ENCODE results near the gene OSCP1.
"Not testable (repeated sequence)": the region's sequence is repeated elsewhere in the genome, so short reads cannot be mapped to it uniquely, and the experiment has no call there.

Gene OSCP1, protein sequence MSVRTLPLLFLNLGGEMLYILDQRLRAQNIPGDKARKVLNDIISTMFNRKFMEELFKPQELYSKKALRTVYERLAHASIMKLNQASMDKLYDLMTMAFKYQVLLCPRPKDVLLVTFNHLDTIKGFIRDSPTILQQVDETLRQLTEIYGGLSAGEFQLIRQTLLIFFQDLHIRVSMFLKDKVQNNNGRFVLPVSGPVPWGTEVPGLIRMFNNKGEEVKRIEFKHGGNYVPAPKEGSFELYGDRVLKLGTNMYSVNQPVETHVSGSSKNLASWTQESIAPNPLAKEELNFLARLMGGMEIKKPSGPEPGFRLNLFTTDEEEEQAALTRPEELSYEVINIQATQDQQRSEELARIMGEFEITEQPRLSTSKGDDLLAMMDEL

DNA sequence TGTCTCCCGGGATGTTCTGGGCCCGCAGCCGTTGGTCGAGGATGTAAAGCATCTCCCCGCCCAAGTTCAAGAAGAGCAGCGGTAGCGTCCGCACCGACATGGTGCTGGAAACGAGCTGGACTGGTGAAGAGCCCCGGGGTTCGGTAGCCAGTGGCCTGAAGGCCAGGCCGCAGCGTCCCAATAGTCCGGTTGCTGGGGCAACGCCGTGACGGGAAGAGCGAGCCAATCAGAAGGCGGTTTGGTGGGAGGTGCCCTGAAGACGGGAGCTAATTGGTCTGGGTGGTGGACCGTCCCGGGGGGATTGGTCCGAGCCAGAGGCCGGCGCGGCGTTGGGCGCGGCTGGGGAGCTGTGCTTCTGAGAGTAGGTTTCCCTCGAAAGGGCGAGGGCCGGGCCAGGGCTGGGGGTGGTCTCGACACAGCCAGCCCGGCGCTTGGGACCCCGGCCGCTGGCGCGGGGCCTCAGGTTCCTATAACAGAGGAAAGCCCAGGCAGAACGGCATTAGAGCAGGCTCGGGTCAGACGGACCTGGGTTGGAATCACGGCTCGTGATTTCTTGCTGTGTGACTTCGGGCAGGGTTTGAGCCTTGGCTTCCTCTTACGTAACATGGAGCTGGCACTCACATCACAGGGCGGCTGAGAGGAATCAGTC, at the start of gene OSCP1:
Gene OSCP1, minus strand, starts transcription at position 182 of the 649 bp plus-strand sequence. Its CDS starts 82 bp downstream, at position 100.
- peak; percentile 89 for DNase-seq (ENCODE audit: extremely low read depth, low read depth)
- H3K4me3 ChIP-seq (replicated peaks; ENCODE audit: low read depth, low read length) = peak within 1 kb of the TSS; percentile 49
- TF ChIP-seq CTCF (IDR thresholded peaks at IDR 0.05; ENCODE audit: low read depth, low read length, missing control alignments) = no peak

DNA sequence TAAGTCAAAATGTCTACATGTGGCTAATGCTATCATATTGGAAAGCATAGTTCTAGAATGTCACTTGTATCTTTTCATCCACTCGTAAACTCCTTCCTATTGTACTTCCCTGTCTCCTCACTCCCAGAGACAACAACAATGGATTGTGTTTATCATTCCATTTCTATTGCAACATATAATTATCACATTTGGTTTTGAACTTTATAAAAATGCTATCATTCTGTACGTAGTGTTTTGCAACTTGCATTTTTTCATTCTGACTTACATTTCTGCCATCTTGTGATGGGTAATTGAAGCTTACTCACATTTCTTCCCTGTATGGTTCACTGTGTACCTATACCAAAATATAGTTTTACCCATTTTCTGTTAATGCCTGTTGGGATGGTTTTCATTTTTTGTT, 47.0 kb upstream of the OSCP1 start:
- no peak for TF ChIP-seq CTCF (IDR thresholded peaks at IDR 0.05; ENCODE audit: low read depth, low read length, missing control alignments)
- no peak for DNase-seq (ENCODE audit: extremely low read depth, low read depth)
- no peak overlapping the region for H3K4me3 ChIP-seq (replicated peaks; ENCODE audit: low read depth, low read length)

- TF ChIP-seq CTCF (IDR thresholded peaks at IDR 0.05; ENCODE audit: low read depth, low read length, missing control alignments) = no peak
- no peak for DNase-seq (ENCODE audit: extremely low read depth, low read depth)
Measured at GRCh38 chr1:36494971-36495370, 44.7 kb upstream of the OSCP1 start.

DNA sequence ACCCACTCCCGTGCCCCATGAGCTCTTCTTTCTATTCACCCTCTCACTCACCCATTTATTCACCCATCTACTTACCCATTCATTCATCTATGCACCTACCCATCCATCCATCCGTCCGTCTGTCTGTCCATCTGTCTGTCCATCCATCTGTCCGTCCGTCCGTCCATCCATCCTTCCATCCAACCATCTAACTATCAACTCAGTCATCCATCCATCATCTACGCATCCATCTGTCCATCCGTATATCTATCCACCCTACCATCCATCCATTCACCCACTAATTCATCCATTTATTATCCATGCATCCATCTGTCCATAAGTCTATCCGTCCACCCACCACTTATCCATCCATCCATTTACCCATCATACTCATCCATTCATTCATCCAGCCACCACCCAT, 43.3 kb upstream of the OSCP1 start:
- TF ChIP-seq CTCF (IDR thresholded peaks at IDR 0.05; ENCODE audit: low read depth, low read length, missing control alignments) = no peak
- no peak for DNase-seq (ENCODE audit: extremely low read depth, low read depth)
- no peak overlapping the region for H3K4me3 ChIP-seq (replicated peaks; ENCODE audit: low read depth, low read length)

More at GRCh38 chr1:36494971-36495370, 44.7 kb upstream of the OSCP1 start:
- H3K4me3 ChIP-seq (replicated peaks; ENCODE audit: low read depth, low read length) = no peak overlapping the region

DNA sequence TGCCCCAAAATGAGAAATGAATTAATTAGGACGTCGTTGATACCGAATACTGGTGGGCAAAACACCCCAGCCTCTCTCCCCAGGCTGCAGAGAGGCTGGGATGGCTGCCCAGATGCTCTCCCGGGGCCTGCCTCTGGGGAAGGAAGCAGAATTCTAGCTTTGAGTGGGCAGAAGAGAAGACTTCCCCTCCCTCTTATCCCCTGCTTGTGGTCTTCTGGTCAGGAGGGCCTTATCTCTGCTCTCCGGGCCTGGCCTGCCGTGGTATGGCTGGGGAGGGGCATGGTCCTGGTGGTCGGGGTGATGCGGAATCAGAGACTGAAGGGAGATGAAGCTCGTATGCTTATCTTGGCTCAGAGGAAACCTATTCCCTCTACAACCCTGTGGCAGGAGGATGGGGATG, 42.2 kb upstream of the OSCP1 start:
- no peak overlapping the region for H3K4me3 ChIP-seq (replicated peaks; ENCODE audit: low read depth, low read length)
- no peak for TF ChIP-seq CTCF (IDR thresholded peaks at IDR 0.05; ENCODE audit: low read depth, low read length, missing control alignments)
- DNase-seq (ENCODE audit: extremely low read depth, low read depth) = no peak

DNA sequence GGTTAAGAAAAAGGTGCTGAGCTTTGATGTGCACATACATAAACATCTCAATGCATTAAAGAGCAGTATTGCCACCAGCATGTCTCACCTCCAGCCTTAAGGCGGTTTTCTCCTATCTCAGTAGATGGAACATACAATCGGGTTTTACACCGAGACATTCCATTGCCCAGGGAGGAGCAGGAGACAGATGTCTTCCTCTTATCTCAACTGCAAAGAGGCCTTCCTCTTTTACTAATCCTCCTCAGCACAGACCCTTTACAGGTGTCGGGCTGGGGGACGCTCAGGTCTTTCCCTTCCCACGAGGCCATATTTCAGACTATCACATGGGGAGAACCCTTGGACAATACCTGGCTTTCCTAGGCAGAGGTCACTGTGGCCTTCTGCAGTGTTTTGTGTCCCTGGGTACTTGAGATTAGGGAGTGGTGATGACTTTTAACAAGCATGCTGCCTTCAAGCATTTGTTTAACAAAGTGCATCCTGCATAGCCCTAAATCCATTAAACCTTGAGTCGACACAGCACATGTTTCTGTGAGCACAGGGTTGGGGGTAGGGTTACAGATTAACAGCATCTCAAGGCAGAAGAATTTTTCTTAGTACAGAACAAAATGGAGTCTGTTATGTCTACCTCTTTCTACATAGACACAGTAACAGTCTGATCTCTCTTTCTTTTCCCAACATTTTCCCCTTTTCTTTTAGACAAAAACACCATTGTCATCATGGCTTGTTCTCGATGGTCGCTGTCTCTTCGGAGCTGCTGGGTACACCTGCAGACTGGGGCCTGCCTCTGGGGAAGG, 39.2 kb upstream of the OSCP1 start:
- not testable (repeated sequence) for H3K4me3 ChIP-seq (replicated peaks; ENCODE audit: low read depth, low read length); DNase-seq (ENCODE audit: extremely low read depth, low read depth)

- DNase-seq (ENCODE audit: extremely low read depth, low read depth) = no peak
- no peak for TF ChIP-seq CTCF (IDR thresholded peaks at IDR 0.05; ENCODE audit: low read depth, low read length, missing control alignments)
- H3K4me3 ChIP-seq (replicated peaks; ENCODE audit: low read depth, low read length) = no peak overlapping the region
Measured at GRCh38 chr1:36487906-36488305, 37.7 kb upstream of the OSCP1 start.

DNA sequence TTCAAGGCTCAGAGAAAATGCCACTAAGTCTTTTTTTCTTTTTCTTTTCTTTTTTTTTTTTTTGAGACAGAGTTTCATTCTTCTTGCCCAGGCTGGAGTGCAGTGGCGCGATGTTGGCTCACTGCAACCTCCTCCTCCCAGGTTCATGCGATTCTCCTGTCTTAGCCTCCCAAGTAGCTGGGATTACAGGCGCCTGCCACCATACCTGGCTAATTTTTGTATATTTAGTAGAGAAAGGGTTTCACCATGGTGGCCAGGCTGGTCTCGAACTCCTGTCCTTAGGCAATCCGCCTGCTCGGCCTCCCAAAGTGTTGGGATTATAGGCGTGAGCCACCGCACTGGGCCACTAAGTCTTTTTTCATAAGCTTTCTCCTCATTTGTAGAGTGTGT, 37.1 kb upstream of the OSCP1 start:
- not testable (repeated sequence) for H3K4me3 ChIP-seq (replicated peaks; ENCODE audit: low read depth, low read length); DNase-seq (ENCODE audit: extremely low read depth, low read depth)
